ENCODE data around the gene P2RX2.

DNA sequence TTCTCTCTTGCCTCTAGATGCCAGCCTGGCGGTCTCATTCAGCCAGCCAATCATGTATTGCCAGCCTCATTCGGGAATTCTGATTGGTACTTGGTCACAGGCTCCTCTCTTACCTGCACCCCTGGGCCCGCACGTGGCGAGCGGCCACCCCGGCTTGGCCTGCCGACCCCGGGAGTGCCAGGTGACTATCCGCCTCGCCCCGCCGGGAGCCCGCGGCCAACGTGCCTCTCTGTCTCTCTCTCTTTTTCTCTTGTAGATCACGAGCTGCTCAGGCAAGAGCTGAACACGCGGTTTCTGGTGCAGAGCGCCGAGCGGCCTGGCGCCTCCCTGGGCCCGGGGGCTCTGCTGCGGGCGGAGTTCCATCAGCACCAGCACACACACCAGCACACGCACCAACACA is 47.5 kb upstream of the P2RX2 start:
- TF ChIP-seq, protein P1, sequence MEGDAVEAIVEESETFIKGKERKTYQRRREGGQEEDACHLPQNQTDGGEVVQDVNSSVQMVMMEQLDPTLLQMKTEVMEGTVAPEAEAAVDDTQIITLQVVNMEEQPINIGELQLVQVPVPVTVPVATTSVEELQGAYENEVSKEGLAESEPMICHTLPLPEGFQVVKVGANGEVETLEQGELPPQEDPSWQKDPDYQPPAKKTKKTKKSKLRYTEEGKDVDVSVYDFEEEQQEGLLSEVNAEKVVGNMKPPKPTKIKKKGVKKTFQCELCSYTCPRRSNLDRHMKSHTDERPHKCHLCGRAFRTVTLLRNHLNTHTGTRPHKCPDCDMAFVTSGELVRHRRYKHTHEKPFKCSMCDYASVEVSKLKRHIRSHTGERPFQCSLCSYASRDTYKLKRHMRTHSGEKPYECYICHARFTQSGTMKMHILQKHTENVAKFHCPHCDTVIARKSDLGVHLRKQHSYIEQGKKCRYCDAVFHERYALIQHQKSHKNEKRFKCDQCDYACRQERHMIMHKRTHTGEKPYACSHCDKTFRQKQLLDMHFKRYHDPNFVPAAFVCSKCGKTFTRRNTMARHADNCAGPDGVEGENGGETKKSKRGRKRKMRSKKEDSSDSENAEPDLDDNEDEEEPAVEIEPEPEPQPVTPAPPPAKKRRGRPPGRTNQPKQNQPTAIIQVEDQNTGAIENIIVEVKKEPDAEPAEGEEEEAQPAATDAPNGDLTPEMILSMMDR (IDR thresholded peaks at IDR 0.05), result no peak
- TF ChIP-seq EP300 (IDR thresholded peaks at IDR 0.05), result no peak
- no peak for TF ChIP-seq POLR2AphosphoS5 (IDR thresholded peaks at IDR 0.05)

Data from upper lobe of left lung (tissue), 4 donors.